ENCODE measurements around the gene TGM3.

DNA sequence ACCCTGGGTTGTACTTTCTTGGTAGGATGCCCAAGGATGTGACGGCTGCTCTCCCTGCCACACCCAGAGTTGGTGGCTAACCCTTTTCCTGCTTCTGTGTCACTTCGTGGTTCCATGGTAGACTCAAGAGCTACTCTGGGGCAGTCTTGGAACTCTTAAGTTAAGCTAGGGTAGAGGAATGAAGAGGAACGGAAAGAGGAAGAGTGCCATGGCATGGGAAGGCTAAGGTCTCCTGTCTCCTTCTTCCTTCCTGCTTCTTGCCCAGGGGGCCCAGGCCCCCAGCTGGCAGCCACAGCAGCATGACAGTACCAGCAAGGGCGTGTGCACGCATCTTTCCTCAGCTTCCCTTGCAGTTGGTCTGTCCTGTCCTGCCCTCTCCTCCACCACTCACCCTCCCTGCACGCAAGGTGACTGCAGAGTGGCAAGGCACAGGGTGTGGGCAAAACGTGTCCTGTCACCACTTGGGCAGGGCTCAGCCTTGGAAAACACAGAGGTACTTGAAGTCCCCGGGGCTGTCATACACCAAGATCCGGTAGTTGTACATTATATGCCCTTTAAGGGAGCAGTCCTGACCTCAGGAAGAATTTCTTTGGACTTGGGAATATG is 39.8 kb upstream of the TGM3 start:
- no peak for TF ChIP-seq POLR2AphosphoS5 (IDR thresholded peaks at IDR 0.05; ENCODE audit: low read depth, low read length)
- TF ChIP-seq, protein P1, sequence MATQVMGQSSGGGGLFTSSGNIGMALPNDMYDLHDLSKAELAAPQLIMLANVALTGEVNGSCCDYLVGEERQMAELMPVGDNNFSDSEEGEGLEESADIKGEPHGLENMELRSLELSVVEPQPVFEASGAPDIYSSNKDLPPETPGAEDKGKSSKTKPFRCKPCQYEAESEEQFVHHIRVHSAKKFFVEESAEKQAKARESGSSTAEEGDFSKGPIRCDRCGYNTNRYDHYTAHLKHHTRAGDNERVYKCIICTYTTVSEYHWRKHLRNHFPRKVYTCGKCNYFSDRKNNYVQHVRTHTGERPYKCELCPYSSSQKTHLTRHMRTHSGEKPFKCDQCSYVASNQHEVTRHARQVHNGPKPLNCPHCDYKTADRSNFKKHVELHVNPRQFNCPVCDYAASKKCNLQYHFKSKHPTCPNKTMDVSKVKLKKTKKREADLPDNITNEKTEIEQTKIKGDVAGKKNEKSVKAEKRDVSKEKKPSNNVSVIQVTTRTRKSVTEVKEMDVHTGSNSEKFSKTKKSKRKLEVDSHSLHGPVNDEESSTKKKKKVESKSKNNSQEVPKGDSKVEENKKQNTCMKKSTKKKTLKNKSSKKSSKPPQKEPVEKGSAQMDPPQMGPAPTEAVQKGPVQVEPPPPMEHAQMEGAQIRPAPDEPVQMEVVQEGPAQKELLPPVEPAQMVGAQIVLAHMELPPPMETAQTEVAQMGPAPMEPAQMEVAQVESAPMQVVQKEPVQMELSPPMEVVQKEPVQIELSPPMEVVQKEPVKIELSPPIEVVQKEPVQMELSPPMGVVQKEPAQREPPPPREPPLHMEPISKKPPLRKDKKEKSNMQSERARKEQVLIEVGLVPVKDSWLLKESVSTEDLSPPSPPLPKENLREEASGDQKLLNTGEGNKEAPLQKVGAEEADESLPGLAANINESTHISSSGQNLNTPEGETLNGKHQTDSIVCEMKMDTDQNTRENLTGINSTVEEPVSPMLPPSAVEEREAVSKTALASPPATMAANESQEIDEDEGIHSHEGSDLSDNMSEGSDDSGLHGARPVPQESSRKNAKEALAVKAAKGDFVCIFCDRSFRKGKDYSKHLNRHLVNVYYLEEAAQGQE (IDR thresholded peaks at IDR 0.05; ENCODE audit: insufficient read depth in 1 of 2, low read depth in 2 of 2, low read length in 2 of 2): no peak
